Embryonic facial prominence (tissue), 1 donor: Measurements from ENCODE around the gene RPLP2.
A peak's percentile ranks its signal among the peaks of the same experiment; 100 is the strongest.

Experiments used
- DNase-seq: peaks from one replicate; pipeline ENCODE4 v3.0.0-alpha.2; 2016; ENCODE audit errors: extremely low spot score

RPLP2 gene

DNA sequence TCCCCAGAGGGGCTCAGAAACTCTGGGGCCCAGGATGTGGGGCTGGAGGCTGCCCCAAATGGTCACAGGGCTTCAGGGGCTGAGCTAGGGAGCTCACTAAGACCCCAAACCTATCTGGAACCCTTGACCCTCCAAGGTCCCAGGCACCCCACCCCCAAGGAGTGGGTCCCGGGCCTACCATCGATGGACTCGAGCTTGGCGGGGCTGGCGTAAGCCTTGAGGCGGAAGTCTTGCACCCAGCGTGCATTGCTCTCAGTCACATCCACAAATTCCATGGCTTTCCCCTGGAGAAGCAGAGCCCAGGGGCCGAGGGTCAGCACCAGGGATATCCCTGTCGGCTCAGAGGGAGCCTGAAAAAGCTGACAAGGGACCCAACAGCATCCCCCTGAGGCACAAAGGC, 35.9 kb upstream of the RPLP2 start:
- DNase-seq = no peak

DNA sequence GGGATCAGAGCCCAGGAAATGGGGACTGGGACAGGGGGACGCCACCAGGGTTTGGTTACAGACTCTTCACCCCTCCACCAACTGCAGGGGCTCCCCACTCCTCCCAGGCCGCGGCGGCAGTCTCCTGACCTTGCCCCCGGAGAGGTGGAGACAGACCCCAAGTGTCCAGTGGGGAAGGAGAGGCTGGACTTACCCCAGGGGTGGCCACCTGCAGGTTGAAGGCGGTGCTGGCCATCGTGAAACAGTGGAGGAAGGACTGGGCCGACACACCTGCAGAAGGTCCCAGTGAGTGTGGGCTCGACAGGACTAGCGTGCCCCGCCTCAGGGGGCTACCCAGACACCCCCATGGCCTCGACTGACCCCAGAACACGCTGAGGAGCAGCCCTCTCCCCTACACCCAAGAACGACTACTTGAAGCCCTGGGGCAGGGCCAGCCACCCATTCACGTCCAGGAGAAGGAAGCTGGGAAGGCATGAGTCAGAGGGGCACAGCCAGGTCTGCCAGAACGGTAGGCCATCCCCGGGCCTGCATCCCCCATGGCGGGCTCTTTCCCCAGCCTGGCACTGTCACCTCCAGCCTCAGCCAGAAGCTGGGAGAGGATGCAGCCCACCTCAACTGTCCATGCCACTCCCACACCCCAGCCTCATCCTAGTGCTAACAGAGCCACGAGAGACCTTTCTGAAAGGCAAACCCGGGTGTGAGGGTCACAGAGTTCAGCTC, 34.7 kb upstream of the RPLP2 start:
- no peak for DNase-seq

DNA sequence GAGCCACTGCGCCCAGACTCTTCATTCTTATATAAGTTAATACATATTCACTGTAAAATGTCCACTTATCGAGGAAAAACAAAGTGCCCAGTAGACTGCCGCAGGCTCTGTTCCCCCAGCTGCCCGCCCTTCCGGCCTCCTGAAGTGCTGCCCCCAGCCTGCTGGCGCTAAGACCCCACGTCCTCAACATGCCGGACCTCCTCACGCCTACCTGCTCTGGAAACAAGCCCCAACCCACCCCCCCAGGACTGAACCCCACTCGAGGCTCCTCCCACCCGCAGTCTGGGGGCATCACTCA, 33.6 kb upstream of the RPLP2 start:
- DNase-seq = no peak

DNA sequence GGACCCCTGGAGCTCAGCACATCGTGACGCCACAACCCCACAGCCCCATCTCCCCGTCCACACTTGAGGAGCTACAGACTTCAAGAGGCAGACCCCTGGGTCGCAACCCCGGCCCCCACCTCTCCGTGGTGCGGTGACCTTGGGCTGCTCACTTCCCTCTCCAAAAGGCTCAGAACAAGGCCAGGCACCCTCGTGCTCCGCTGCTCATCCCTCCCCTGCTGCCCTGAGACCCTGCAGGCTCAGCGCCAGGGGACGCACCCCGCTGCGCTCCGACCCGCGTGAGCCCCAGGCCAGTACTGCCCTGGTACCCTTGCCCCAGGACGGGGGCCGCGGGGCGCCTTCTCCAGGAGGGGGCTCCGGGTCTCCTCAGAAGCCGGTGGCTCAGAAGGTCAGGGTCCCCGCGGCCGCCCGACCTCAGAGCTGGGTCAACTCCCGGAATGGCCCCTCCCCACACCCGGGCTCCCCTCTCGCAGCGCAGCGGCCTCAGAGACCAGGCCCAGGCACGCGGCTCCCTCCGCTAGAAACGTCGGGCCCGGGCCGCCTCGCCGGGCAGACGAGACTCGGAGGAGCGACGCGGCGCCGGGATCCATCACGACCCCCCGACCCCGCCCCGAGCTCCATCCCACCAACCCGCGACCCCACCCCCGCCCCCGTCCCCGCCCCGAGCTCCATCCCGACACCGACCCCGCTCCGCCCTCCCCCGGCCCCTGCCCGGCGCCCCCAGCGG, 33.0 kb upstream of the RPLP2 start:
- DNase-seq = no peak

DNA sequence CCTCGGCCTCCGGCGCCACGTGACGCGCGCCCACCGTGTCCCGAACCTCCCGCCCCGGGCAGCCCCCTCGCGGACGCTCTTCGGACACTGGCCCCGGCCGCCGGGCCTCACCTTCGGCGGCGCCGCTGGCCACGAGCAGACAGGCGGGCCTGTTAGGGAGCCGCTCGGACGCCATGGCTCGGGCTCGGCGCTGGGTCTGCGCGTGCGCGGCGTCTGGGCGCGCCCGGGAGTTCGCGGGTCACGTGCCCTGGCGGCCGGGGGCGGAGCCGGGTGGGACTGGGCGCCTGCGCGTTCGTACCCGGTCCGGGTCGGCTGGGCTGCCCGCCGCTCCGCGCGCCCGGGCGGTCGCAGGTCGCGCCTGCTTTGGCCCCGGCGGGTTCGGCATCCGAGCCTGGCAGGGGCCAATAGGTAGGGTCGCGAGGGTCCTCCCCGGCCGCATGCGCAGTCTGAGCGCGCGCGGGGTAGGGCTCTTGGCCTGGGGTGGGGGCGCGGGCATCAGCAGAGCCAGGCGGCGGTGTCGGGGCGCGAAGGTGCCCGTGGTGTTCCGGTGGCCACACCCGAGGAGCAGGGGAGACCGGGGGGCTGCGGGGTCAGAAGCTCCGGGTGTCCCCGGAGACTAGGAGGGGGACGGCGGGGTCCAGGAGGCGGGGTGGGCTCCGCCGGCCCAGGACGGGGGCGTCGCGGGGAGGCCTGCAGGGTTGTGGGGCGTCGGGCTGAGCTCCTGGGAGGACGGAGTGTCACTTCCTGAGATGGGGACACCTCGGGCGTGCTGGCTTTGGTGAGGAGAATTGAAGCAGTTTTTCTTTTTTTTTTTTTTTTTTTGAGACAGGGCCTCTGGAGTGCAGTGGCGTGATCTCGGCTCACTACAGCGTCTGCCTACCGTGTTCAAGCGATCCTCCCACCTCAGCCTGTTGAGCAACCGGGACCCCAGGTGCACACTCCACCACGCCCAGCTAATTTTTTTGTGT, 32.2 kb upstream of the RPLP2 start, which contains the start of gene GATD1:
Gene GATD1, minus strand, starts transcription at position 200 of the 968 bp plus-strand sequence. Its CDS starts 25 bp downstream, at position 175.
- peak; percentile 79 for DNase-seq

DNA sequence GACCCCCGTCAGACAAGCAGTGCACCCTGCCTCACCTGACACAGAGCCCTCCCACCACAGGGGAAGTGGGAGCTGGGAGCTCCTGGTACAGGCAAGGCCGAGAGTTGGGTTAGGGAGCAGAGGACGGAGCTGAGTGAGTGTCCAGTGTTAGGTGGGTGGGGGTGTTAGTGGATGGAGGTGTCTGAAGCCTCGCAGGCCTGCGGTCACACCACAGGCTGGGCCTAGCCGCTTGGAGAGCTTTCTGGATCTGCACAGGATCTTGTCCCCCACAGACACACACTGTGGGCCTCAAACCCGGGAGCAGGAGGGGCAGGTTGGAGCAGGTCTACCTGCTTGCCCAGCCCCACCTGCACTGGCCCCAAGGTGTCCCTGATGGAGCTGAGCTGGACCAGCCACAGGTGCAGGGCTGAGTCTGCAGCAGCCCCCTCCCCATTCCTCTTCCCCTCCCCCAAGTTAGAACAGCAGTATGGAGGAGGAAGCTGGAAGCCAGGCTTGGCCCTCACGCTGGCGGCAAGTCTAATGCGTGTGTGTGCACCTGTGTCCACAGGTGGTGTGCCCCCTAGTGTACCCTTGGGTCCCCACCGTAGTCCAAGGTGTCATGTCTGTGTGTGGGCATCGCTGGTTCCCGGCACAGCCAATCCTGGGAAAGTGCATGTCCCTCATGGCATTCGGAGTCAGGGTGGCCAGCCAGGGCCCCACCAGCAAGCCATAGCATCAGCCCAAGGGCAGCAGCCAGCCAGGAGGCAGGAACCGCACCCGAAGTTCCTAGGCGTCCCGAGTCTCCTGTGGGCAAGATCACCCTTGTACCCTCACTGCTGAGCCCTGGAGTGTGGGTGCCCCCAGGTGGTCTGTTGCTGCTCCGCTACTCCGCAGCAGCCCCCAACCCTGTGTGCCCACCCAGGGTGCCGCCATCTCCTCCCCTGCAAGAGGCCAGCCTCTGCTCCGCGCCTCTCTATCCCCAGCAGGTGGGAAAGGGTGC, 30.5 kb upstream of the RPLP2 start:
- no peak for DNase-seq

DNA sequence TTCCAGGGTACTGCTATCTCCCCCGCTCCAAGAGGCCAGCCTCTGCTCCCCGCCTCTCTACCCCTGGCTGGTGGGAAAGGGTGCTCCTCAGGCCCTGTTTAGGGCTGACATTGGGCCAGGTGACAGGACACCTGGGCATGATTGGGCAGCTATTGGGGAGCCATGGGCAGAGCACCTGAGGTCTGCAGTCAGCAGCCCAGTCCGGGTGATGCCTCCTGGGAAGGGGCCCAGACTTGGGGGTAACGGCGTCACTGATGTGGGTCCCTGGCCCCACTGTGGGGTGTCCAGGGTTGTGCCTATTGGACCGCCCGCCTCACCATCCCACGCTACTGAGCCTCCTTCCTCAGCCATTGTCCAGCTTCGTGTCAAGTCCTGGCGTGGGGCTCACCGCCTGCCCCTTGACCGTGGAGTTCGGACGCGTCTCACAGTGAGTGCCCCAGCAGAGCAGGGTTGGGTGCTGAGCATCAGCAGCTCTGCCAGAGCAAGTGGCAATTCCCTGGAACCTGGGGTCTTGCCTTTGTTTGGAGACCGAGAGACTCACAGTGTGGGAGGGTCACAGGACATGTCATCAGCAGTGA, 29.7 kb upstream of the RPLP2 start:
- no peak for DNase-seq

DNA sequence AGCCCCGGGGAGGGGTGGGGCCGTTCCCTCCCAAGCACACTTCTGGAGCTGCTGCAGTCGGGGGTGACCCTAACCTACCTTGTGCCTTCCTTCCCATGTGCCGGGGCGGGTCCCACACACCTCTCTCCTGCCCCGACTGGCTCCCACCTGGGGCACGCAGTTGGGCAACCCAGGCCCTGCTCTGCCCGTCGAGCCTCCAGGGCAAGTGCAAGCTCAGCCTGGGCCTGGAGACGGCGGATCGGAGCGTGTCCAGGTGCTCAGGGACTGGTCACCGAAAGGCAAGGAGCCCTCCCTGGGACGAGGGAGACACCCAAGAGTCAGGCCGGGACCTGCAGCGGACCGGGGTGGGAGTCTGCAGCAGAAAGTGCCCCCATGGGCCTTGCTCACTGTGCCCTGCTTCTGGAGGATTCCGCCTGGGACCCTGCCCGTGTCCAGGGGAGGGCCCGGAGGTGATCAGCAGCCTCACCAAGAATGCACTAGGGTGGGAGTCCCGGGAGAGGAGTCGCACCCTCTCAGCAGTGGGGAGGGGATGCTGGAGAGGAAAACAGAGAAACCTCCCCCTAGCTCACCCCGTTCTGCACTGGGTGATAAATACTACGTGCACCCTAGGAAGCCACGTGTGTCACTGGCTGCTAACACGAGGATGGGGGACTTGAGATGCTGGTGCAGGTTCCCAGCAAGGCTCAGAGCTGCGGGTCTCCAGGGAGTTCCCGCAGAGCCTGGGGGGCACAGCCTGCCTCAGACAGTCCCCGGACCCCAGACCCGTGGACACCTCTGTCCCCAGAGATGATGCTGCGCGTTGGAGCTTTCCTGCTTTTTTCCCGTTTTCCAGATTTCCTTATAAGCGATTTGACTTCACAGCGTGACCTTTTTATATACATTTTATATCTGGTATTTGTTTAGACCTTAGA, 27.2 kb upstream of the RPLP2 start:
- no peak for DNase-seq

DNA sequence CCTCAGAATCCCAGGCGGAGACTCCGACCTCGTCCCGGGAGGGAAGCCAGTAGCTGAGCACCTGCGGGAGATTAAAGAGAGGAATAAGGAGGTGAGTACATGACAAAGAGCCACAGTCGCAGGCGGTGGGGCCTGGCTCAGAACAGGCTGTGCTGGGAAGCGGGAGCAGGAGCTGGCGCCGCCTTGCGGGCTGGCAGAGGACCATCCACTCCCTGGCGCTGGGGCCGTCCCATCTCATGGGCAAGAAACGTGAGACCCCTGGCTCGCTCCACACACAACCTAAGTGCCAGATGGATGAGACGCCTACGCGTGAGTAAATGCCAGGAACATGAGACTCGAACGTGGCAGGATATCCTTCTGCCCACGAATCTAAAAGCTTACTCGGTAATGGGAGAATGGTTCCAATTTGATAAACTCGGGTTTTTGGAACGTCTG, 26.2 kb upstream of the RPLP2 start:
- peak; percentile 71 for DNase-seq

DNA sequence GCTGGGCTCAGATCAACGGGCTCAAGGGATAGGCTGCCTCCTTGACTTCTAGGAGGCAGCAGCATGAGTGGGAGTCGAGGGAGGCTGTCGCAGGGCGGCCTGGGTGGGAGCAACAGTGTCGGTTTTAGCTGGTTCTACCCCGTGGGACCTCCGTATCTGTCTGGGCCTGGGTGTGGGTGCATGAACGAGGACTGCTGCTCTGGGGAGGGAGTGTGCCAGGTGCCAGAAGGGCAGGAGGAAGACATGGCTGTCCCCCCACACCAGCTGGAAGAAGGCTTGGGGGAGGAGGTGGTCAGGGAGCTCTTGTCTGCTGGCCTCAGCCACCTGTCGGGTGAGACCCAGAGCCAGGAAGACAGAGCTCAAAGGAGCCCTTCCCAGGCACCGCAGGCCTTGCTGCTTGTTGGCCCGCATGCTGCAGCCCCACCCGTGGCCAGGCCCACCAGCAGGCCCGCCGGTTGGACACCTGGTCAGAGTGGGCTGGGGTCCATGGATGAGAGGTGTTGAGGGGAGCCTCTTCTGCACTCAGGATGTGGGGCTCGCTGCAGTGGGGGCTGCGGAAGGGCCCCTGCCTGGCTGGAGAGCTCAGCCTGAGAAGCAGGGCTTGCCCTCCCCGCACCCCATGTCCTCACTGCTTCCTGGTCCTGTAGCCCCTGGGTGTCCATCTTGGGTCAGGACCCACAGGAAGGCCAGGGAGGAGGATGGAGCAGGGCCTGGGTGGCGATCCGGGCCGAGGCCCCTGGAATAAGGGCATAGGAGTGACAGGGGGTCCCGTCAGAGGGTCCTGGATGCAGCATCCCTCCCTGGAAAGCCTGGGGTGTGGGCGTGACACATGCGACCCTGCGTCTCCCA, 23.3 kb upstream of the RPLP2 start:
- DNase-seq = no peak

DNA sequence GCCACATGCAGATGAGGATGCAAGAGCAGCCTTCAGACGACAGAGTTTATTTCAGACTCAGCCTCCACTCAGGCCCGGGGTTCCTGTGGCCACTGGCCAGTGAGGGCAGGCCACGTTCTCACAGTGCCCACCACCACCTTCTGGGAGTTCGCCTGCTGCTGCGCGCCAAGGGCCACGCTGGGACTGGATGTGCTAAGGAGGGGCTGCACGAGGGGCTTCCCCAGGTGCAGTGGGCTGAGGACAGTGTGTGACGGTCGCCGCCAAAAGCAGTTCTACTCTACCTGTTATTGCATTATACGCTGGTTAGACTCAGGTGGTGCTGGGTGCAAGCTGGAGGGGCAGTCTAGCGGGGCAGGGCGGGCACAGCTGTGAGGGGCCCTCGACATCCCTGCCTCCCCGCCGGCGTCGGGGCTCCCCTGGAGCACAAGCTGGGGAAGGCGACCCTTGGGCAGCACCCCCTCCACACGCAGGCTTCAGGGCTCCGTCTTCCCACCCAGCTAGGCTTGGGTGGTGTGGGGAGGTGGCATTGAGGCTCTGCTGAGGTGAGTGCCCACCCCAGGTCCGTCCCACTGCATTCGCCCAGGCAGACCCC, 22.6 kb upstream of the RPLP2 start:
- no peak for DNase-seq

DNA sequence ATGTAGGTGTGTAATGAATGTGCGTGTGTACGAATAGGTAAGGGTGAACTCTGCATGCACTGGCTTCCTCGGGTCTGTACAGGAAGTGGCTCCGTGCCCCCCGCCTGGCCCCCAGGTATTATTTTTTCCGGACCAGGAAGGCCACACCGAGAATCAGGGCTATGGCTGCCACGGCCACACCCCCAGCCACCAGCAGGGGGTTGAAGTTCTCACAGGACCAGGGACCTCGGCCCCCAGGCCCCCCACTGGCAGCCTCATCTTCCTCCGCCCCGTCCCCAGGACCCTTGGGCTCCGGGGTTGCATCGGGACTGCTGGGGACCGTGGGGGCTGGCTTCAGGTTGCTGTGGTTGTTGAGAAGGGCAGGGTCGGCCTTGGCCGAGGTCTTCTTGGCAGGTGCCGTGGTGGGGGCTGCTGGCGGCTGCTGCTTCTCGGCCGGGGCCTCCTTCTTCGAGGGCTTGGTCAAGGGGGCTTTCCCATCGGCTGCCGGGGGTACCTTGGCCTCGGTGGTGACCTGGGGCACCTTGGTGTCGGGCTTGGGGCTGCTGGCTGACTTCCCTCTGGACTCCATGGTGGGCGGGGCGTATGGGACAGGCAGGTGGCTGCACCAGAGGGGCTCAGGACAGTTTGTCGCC, 21.6 kb upstream of the RPLP2 start:
- DNase-seq = no peak

DNA sequence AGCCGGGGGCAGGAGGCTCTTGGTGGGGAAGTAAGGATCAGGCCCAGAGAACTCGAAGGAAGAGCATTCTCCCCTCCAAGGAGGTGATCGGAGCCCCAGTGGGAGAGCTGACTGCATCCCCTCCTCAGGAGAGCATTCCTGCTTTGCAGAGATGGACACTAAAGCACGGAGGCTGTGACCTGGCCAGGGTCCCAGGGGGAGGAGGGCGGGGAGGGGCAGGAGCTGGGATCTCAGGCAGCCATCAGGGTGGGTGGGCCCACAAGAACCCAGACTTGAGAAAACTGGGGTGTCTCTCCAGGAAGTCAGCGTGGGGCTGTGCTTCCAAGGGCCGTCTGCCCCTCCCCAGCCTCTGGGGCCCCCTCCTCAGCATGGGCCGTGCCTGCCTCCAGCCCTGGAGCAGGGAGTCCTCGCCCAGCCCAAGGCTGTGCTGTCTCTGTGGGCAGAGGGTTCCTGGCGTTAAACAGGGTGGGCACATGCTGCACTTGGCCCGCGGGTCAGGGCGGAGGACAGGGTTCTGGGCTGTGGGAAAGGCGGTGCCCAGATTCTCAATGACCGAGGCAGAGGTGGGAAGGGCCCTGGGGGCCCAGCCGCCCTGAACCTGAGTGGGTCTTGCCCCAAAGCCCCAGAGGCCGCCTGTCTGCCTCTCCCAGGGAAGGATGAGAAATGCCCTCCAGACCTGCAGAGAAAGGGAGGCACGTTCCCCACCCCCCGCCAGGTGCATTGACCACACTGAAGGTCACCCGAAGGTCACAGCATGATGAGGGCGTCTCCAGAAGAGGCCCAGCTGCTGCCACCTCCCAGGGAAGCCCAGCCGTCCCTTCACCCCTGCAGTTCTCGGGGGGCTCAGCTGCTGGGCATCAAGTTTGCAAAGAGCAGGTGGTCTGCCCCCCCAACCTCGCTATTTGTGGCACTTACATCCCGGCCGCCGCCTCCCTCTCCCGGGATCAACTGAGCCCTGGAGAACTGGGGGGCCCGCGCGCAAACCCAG, 20.5 kb upstream of the RPLP2 start:
- DNase-seq = no peak

DNA sequence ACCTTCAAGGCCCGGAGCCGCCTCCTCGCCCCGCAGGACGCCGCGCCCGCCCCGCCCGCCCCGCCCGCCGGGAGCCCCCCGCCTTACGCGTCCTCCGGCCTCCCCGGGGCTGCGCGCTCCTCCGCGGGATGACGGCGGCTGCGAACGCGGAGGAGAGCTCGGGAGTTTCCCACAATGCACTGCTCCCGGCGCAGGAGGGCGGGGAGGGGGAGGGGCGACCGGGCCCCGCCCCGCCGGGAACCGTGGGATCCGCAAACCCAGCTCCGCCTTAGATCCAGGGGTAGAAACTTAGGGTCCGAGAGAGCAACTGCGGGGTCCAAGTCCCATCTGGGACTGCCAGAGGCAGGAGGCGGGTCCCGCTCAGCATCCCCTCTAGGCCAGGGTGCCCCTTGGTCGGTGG, 19.8 kb upstream of the RPLP2 start, which contains the start of gene CEND1:
Gene CEND1, minus strand, starts transcription at position 148 of the 400 bp plus-strand sequence. CDS start 1,514 bp downstream, outside the sequence.
- DNase-seq = no peak

DNA sequence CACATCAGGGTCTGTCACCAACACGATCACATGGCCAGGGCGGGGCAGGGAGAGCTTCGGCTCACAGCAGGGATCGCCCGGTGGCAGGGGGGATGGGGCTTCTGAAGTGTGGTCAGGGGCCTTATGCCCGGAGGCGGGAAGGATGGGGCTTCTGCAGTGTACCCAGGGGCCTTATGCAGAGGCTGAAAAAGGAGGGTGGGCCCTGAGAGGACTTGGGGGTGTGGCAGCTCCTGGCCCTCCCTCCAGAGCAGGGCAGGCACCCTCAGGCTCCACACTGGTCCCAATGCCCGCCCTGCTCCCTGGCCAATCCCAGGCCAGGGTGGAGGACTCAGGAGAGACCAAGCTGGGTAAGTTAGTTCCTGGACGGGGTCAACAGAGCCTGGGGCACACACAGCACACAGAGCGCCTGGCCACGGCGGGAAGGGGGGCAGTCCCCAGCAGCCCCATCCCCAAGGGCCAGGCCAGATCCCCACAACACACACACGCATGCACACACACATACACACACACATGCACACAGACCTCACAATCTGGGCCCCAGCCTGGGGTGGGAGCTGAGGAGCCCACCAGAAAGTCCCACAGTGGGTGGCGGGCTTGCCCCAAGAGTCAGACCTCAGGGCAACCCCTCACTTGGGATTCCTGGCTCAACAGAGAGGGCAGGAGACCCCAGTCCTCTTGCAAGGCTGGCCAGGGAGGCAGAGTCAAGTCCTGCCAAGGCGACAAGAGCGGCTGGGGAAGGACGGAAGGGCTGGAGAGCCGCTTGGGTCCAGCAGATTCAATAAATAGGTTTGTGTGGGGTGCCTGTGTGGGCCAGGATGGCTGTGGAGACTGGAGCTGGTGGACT, 18.8 kb upstream of the RPLP2 start:
- DNase-seq = no peak
